OCI-LY1 (cell line): ENCODE data around the gene GALNTL6.
"Not testable (repeated sequence)": the region's sequence is repeated elsewhere in the genome, so short reads cannot be mapped to it uniquely, and the experiment has no call there.

ENCODE experiments used
- EZH2 ChIP-seq: fragments of 200-600 bp; sonication (generic), shearing (Covaris generic); IDR thresholded peaks from 2 replicates; pipeline ENCODE4 v1.8.0; 2017; ENCODE audit warnings: borderline replicate concordance, mixed run types, mild to moderate bottlenecking, antibody characterized with exemption, low read length, moderate library complexity, mixed read lengths
- TF ChIP-seq, protein P1 (sequence below): fragments of 200-600 bp; sonication (generic), shearing (Covaris generic); IDR thresholded peaks from 2 replicates; pipeline ENCODE4 v1.5.1; 2017; ENCODE audit warnings: mild to moderate bottlenecking, antibody characterized with exemption, low read length, moderate library complexity, mixed read lengths

DNA sequence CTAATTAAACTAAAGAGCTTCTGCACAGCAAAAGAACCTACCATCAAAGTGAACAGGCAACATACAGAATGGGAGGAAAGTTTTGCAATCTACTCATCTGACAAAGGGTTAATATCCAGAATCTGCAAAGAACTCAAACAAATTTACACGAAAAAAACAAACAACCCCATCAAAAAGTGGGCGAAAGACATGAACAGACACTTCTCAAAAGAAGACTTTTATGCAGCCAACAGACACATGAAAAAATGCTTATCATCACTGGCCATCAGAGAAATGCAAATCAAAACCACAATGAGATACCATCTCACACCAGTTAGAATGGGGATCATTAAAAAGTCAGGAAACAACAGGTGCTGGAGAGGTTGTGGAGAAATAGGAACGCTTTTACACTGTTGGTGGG lies 1104.2 kb downstream of the GALNTL6 start:
- TF ChIP-seq, protein P1, sequence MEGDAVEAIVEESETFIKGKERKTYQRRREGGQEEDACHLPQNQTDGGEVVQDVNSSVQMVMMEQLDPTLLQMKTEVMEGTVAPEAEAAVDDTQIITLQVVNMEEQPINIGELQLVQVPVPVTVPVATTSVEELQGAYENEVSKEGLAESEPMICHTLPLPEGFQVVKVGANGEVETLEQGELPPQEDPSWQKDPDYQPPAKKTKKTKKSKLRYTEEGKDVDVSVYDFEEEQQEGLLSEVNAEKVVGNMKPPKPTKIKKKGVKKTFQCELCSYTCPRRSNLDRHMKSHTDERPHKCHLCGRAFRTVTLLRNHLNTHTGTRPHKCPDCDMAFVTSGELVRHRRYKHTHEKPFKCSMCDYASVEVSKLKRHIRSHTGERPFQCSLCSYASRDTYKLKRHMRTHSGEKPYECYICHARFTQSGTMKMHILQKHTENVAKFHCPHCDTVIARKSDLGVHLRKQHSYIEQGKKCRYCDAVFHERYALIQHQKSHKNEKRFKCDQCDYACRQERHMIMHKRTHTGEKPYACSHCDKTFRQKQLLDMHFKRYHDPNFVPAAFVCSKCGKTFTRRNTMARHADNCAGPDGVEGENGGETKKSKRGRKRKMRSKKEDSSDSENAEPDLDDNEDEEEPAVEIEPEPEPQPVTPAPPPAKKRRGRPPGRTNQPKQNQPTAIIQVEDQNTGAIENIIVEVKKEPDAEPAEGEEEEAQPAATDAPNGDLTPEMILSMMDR: not testable (repeated sequence)
- TF ChIP-seq EZH2: not testable (repeated sequence)
